SK-N-SH (cell line): ENCODE results near the gene ADCY6. TPM values are rescaled to one million over a fixed set of nuclear protein-coding genes. Genes with fewer than 3 reads are reported as not detected.

Source experiments
- CTCF ChIA-PET: fragments of 300-600, 350-600 bp; formaldehyde crosslinking; extraction: SDS; loops from one replicate; lab custom pipeline; 2021; lab: Yijun Ruan, JAX
- POLR2A ChIA-PET: fragments of 350-600 bp; sonication (Branson Sonifier 250); formaldehyde crosslinking; extraction: SDS; loops from one replicate; lab custom pipeline; 2020; ENCODE audit warnings: antibody characterized with exemption, inconsistent platforms; lab: Yijun Ruan, JAX
- DNase-seq: peaks from one replicate; pipeline ENCODE4 v3.0.0; 2012
- H2AFZ ChIP-seq: fragments of 200-600 bp; sonication (generic); 2 replicates; pipeline ENCODE4 v1.8.1; 2016; ENCODE audit warnings: antibody characterized with exemption, mild to moderate bottlenecking, low read depth
- H3F3A ChIP-seq: fragments of 200-600 bp; sonication (generic); replicated peaks from 2 replicates; pipeline ENCODE3; 2016; ENCODE audit warnings: antibody characterized with exemption, mild to moderate bottlenecking; ENCODE audit not compliant: insufficient read depth
- H3K27ac ChIP-seq, 2 experiments: fragments of 200-500 bp in 1 of 2; fragments of 200-600 bp in 1 of 2; sonication (Bioruptor generic) in 1 of 2; sonication (generic), shearing (Covaris generic) in 1 of 2; 2 replicates each; pipeline versions ENCODE4 v1.5.1 to v1.6.1; 2014 to 2016; ENCODE audit warnings: low read depth in 2 of 2, inconsistent platforms in 1 of 2, low read length in 1 of 2, mild to moderate bottlenecking in 1 of 2, mixed read lengths in 1 of 2
- H3K27me3 ChIP-seq: fragments of 200-600 bp; sonication (generic), shearing (Covaris generic); 2 replicates; pipeline ENCODE4 v1.6.1; 2016; ENCODE audit warnings: mixed run types; ENCODE audit not compliant: insufficient read depth
- H3K36me3 ChIP-seq, 2 experiments: fragments of 200-500 bp in 1 of 2; fragments of 200-600 bp in 1 of 2; sonication (Bioruptor generic) in 1 of 2; sonication (generic) in 1 of 2; replicated peaks in 1 of 2; 2 replicates each; pipeline versions ENCODE3 to v1.5.1; 2014 to 2016; ENCODE audit warnings: low read length in 1 of 2, mild to moderate bottlenecking in 1 of 2; ENCODE audit not compliant: insufficient read depth in 2 of 2, control insufficient read depth in 1 of 2
- H3K4me1 ChIP-seq, 2 experiments: fragments of 200-500 bp in 1 of 2; fragments of 200-600 bp in 1 of 2; sonication (Bioruptor generic) in 1 of 2; sonication (generic), shearing (Covaris generic) in 1 of 2; 2 replicates each; pipeline versions ENCODE4 v1.5.1 to v1.6.1; 2014 to 2016; ENCODE audit warnings: low read depth in 1 of 2, low read length in 1 of 2, mixed run types in 1 of 2; ENCODE audit not compliant: insufficient read depth in 2 of 2, control insufficient read depth in 1 of 2
- H3K4me2 ChIP-seq: fragments of 200-600 bp; sonication (generic), shearing (Covaris generic); 2 replicates; pipeline ENCODE4 v1.6.1; 2017; ENCODE audit warnings: mixed run types
- H3K4me3 ChIP-seq, 2 experiments: fragments of 200-500 bp in 1 of 2; fragments of 200-600 bp in 1 of 2; sonication (Bioruptor generic) in 1 of 2; sonication (generic), shearing (Covaris generic) in 1 of 2; 2 replicates each; pipeline versions ENCODE4 v1.5.1 to v1.8.1; 2014 to 2016; ENCODE audit warnings: low read depth in 2 of 2, inconsistent platforms in 1 of 2, low read length in 1 of 2, mild to moderate bottlenecking in 1 of 2, mixed read lengths in 1 of 2, moderate library complexity in 1 of 2
- H3K79me2 ChIP-seq: fragments of 200-600 bp; sonication (generic); 2 replicates; pipeline ENCODE4 v1.8.1; 2017; ENCODE audit warnings: mild to moderate bottlenecking; ENCODE audit not compliant: insufficient read depth
- H3K9ac ChIP-seq: fragments of 200-600 bp; sonication (generic); 2 replicates; pipeline ENCODE4 v1.6.1; 2017; ENCODE audit warnings: mixed run types
- H3K9me2 ChIP-seq: fragments of 200-600 bp; sonication (generic); 2 replicates; pipeline ENCODE4 v1.6.1; 2017; ENCODE audit warnings: mixed run types
- H3K9me3 ChIP-seq: fragments of 200-600 bp; sonication (generic); 2 replicates; pipeline ENCODE4 v1.6.1; 2017; ENCODE audit warnings: mixed run types, mild to moderate bottlenecking, moderate library complexity
- H4K20me1 ChIP-seq: fragments of 200-600 bp; sonication (generic); 2 replicates; pipeline ENCODE4 v1.6.1; 2017; ENCODE audit warnings: mild to moderate bottlenecking, mixed run types; ENCODE audit not compliant: insufficient read depth
- CHD2 ChIP-seq: fragments of 150-350 bp; IDR thresholded peaks from 2 replicates; pipeline ENCODE4 v1.6.1; 2018; ENCODE audit warnings: low read length; ENCODE audit not compliant: partially characterized antibody
- EZH2phosphoT487 ChIP-seq: fragments of 200-600 bp; sonication (generic); IDR thresholded peaks from 2 replicates; pipeline ENCODE4 v1.6.1; 2017; ENCODE audit warnings: low read depth, mixed run types, mild to moderate bottlenecking, antibody characterized with exemption, moderate library complexity, borderline replicate concordance
- FOSL2 ChIP-seq: IDR thresholded peaks from 2 replicates; pipeline ENCODE4 v1.4.0; 2012; ENCODE audit warnings: low read depth, mild to moderate bottlenecking, moderate library complexity, borderline replicate concordance
- GATA2 ChIP-seq: sonication (generic); formaldehyde crosslinking; IDR thresholded peaks from 2 replicates; pipeline ENCODE4 v1.5.0; 2020; ENCODE audit warnings: mild to moderate bottlenecking, missing genetic modification reagents
- JUND ChIP-seq: IDR thresholded peaks from 2 replicates; pipeline ENCODE4 v1.4.0; 2012
- MEF2A ChIP-seq: IDR thresholded peaks from 2 replicates; pipeline ENCODE4 v1.4.0; 2012; ENCODE audit warnings: low read depth, borderline replicate concordance
- MXI1 ChIP-seq: IDR thresholded peaks from 2 replicates; pipeline ENCODE4 v1.6.1; 2012; ENCODE audit warnings: mild to moderate bottlenecking, low read depth, low read length, improper control_type of control experiment
- NFIC ChIP-seq: IDR thresholded peaks from 2 replicates; pipeline ENCODE4 v1.4.0; 2012; ENCODE audit warnings: borderline replicate concordance
- RAD21 ChIP-seq: IDR thresholded peaks from 2 replicates; pipeline ENCODE4 v1.6.1; 2012; ENCODE audit warnings: mild to moderate bottlenecking, low read length
- RCOR1 ChIP-seq: fragments of 150-350 bp; IDR thresholded peaks from 2 replicates; pipeline ENCODE4 v1.6.1; 2017; ENCODE audit warnings: antibody characterized with exemption, low read length
- REST ChIP-seq: IDR thresholded peaks from 2 replicates; pipeline ENCODE4 v1.6.1; 2012; ENCODE audit warnings: mild to moderate bottlenecking, low read depth, low read length, moderate library complexity
- RXRA ChIP-seq: IDR thresholded peaks from 2 replicates; pipeline ENCODE4 v1.4.0; 2012; ENCODE audit warnings: low read depth, mild to moderate bottlenecking, borderline replicate concordance
- USF2 ChIP-seq: fragments of 150-350 bp; IDR thresholded peaks from 2 replicates; pipeline ENCODE4 v1.6.1; 2017; ENCODE audit warnings: antibody characterized with exemption, low read length, low read depth, borderline replicate concordance
- YY1 ChIP-seq: IDR thresholded peaks from 2 replicates; pipeline ENCODE4 v1.4.0; 2012; ENCODE audit warnings: low read depth, mild to moderate bottlenecking
- WGBS: methylation state at CpG from one replicate; pipeline ENCODE4 v1.1.6; 2017; ENCODE audit warnings: low lambda C conversion rate; 5-methylcytosine and 5-hydroxymethylcytosine counted together
- polyA plus RNA-seq, 3 experiments: library from polyadenylated mRNA; depleted of rRNA; stranded (reverse); fragments of >200 nt; gene quantifications; 2 replicates each; pipeline ENCODE4 v1.2.3, GENCODE V29; 2012

Gene ADCY6
- polyA plus RNA-seq, 1 of the 3 experiments (the other 2 are of a cell fraction), result 36.0 TPM

- TF ChIP-seq MXI1 (no peak), RAD21 (no peak), MEF2A (no peak)
These were observed 49.2 kb upstream of the ADCY6 start (continued) for GRCh38 chr12:48838048-48838447.

GRCh38 chr12:48832321-48833060 lies 43.6 kb upstream of the ADCY6 start:
- no peak for TF ChIP-seq NFIC
- DNase-seq, result no peak
- WGBS, result 91% methylated on average over 8 of the region's 12 CpGs
- Histone ChIP-seq H3K4me3 (no peak overlapping the region), H3K27ac (no peak overlapping the region), H3K9me2 (no peaks in the 10 kb centered on the region), H3K36me3 (peaks cover 33 to 80% of the 10 kb centered on the region in 2 experiments), H3K4me1 (no peaks in the 10 kb centered on the region), H3K9ac (no peak overlapping the region), H3F3A (peaks cover 7% of the 10 kb centered on the region), H3K9me3 (no peaks in the 10 kb centered on the region), H3K4me2 (no peak overlapping the region), H3K27me3 (no peaks in the 10 kb centered on the region), H3K79me2 (no peaks in the 10 kb centered on the region), H4K20me1 (peaks cover 9% of the 10 kb centered on the region; the same call in 1 of the 2 replicates), H2AFZ (no peak overlapping the region)
- CTCF ChIA-PET, result interaction anchor here (0.6 to 3.2 kb wide), 4 partner anchors 9 to 59 kb away, joined by 3 to 16 read pairs (median 10); partner anchors contain the start of gene DDX23
- POLR2A ChIA-PET, result interaction anchor here (0.7 kb wide), 1 partner anchor 62 kb away, joined by 5 read pairs; no protein-coding TSS in a partner anchor

GRCh38 chr12:48831257-48831656 lies 42.4 kb upstream of the ADCY6 start:
- WGBS, result 95% methylated on average over 6 of the region's 6 CpGs
- peaks cover 31 to 80% of the 10 kb centered on the region in 2 experiments for H3K36me3 ChIP-seq
- no peak overlapping the region for H3K4me3 ChIP-seq
- CTCF ChIA-PET, result interaction anchor here (1.0 to 3.2 kb wide), 5 partner anchors 12 to 60 kb away, joined by 3 to 16 read pairs (median 4); no protein-coding TSS in a partner anchor
- peaks cover 7% of the 10 kb centered on the region for H3F3A ChIP-seq
- no peaks in the 10 kb centered on the region for H3K9me2 ChIP-seq
- H3K27ac ChIP-seq, result no peak overlapping the region
- TF ChIP-seq RXRA (no peak), YY1 (no peak), USF2 (no peak), REST (no peak), MEF2A (no peak), JUND (no peak), EZH2phosphoT487 (no peak), FOSL2 (no peak), MXI1 (no peak), CHD2 (no peak), RCOR1 (no peak), GATA2 (CRISPR knock-in tag) (no peak)
- H2AFZ ChIP-seq, result no peak overlapping the region
- no peak for DNase-seq
- peaks cover 9% of the 10 kb centered on the region; the same call in 1 of the 2 replicates for H4K20me1 ChIP-seq
- no peaks in the 10 kb centered on the region for H3K27me3 ChIP-seq
- POLR2A ChIA-PET, result no interaction called here
- no peak overlapping the region for H3K9ac ChIP-seq
- no peak overlapping the region for H3K4me2 ChIP-seq
- H3K9me3 ChIP-seq, result no peaks in the 10 kb centered on the region
- H3K79me2 ChIP-seq, result no peaks in the 10 kb centered on the region
- H3K4me1 ChIP-seq, result no peaks in the 10 kb centered on the region
